IPS-NIHi7 (cell line): Measurements from ENCODE around the gene CNOT1.

Experiments
- DNase-seq: peaks from one replicate; pipeline ENCODE4 v3.0.0; 2012; ENCODE audit warnings: mixed read lengths; ENCODE audit errors: extremely low spot score

The CNOT1 gene

DNA sequence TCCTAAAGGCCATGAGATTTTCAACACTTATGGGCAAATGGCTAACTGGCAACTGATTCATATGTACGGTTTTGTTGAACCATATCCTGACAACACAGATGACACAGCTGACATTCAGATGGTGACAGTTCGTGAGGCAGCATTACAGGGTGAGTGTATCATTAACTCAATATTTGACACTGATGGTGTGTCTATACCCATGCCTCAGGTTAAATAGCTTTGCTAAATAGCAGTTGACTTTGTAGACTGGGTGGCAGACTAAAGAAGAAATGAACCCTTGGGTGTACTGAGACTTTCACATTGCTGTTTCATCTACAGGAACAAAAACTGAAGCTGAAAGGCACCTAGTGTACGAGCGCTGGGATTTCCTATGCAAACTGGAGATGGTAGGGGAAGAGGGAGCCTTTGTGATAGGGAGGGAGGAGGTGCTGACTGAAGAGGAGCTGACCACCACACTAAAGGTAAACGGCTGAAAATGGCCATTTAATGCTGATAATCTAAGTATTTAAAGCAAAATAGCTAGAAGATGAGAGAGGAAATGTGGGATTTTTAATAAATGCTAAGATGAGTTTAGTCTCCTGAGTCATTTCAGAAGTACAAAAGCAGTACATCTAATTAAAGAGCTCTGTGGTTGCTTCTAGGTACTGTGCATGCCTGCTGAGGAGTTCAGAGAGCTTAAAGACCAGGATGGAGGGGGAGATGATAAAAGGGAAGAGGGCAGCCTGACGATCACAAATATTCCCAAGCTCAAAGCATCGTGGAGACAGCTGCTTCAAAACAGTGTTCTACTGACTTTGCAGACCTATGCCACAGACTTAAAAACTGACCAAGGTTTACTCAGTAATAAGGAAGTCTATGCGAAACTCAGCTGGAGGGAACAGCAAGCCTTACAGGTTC lies 111.3 kb downstream of the CNOT1 start:
- no peak for DNase-seq

DNA sequence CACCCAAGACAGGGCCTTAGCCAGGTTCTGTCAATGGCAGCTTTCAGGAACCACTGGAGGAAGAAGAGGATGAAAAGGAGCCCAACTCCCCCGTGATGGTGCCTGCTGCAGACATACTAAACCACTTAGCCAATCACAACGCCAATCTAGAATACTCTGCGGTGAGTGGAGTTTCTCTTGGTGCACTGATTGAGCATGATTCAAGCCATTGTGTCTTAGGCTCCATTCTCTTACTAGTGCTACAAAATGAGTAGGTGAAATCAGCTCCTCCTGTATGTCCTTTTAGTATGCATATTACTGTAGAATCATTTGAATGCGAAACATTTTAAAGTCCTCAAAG lies 112.9 kb downstream of the CNOT1 start:
- no peak for DNase-seq

DNA sequence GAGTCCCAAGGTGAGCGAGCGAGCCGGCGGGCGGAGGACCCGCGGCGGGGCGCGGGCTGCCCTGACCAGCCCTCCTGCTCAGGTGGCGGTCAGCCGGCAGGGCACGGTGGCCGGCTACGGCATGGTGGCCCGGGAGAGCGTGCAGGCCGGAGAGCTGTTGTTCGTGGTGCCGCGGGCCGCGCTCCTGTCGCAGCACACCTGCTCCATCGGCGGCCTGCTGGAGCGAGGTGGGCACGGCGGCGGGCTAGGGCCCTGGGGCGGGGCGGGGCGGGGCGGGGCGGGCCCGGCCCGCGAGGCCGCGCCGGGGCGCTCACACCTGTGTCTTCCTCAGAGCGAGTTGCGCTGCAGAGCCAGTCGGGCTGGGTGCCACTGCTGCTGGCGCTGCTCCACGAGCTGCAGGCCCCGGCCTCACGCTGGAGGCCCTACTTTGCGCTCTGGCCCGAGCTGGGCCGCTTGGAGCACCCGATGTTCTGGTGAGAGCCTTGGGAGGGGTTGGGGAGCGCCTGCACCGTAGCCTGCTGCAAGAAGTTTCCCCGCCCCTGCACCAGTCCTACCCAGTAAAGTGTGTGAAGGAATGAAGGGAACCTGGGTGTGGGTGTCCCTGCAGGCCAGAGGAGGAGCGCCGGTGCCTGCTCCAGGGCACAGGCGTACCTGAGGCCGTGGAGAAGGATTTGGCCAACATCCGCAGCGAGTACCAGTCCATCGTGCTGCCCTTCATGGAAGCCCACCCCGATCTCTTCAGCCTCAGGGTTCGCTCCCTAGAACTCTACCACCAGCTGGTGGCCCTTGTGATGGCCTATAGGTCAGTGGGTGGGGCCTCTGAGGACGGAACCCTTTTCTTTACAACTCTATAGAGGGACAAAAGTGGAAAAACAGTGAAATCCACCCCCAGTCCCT lies 113.5 kb downstream of the CNOT1 start:
- DNase-seq: peak; percentile 73

DNA sequence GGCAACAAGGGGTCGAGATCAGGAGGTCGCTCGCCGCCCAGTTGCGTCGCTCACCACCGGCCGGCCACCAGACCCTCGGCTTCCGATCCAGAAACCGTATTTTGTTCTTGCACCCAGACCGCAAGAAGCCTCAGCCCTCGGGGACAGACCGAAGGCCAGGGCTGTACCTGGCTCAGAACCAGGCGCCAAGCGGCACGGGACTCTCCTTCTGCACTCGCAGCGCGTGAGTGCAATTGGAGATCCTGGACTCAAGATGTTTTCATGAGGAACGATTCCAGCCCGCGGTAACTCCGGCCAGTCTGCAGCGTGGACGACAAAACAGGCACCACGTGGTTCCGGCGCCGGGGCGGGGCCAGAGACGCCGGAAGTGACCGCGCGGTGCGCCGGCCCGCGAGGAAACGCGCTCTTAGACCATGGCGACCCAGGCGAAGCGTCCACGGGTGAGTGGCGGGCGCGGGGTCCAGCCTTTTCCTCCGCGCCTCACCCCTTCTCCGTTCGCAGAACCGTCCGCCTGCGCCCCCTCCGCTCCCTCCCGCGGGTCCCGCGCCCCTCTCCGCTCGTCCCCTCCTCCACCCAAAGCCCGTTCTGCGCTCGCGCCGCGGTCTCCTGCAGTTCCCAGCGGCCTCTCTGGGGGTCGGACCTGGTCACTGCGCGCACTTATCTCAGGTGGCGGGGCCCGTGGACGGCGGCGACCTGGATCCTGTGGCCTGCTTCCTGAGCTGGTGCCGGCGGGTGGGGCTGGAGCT lies 114.3 kb downstream of the CNOT1 start, which contains the start of gene SETD6:
TSS of gene SETD6 (plus strand) at position 393 of the 746 bp plus-strand sequence. CDS start at position 414, 21 bp downstream.
- DNase-seq: peak; percentile 83

DNA sequence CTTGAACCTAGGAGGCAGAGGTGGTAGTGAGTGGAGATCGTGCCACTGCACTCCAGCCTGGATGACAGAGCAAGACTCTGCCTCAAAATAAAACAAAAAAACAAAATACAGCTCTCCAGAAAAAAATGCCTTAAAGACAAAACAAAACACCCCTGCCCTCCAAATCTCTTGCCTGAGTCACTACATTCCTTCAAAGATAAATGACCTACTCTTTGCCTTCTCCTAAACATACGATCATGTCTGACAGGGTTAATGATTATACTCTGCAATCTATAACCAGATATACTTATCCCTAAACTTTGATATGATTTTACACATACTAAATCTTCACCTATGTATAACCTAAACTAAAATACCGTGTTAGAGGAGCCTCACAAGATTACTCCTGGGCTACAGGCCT lies 115.8 kb downstream of the CNOT1 start:
- DNase-seq: no peak

DNA sequence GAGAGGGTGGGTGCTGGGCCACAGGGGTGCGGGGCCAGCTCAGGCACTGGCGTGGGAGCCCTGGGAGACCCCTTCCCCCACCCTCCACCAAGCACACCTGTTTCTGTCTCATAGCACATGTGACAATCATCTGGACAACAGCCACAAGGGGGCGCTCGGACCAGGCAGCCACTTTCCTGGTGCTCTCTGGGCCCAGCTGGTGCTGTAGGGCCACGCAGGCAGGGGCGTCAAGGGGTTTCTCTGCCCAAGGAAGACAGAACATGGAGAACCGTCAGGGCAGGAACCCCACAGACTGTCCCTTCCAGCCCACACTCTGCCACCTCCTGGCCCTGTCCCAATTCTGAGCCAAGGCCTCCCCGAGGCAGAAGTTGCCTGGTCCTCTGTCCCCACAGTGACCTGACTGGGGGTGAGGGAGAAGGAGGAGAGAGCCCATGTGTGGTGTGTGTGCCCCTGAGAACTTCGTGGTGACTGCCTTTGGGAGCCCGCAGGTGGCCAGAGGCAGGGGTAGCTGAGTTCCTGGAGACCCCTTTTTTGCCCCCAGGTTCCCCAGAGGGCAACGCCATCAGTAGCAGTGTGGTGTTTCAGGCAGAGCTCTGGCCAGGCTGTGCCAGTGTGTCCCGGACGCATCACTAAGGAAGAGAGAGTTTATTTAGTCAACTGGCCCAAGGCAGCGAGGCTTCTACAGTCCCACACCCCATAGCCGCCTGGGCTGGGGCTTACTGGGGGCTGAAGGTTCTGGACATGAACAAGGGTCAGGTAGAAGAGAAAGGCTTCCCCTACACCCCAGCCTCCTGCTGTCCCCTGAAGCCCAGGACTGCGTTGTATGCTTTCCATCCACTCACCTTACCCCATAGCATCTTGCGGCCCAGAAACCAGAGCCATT lies 117.5 kb downstream of the CNOT1 start:
- DNase-seq: peak; percentile 70

DNA sequence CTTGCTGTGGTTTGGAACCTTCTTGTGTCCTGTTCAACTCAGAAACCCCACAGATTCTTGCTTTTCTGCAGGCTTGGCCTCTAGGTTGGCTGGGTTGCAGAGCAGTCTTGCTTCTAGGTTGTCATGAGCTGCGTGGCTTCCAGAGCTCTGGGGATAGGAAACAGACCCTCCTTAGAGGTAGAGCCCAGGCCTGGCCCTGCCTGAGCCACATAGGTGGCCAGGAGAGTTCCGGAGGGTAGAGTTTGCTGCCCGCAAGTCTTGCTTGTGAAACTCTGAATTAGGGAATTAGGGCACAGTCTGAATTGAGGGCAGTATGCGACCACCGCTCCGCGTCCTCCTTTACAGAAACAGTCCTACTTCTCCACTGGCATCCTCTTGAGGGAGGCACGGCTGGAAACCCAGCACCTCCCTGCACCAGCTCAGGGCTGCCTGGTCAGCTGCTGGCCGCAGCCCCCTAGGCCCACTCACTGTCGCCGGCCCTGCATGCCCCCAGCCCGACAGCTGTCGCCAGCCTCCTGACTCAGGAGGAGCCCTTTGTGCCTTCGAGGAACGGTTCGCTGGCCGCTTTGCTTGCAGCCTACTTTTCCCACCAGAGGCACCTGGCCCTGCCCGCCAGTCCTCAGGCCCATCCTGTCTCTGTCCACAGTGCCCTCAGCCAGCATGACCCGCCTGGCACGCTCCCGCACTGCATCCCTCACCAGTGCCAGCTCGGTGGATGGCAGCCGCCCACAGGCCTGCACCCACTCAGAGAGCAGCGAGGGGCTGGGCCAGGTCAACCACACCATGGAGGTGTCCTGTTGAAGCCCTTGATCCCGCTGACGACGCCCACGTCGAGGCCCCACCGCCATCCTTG lies 118.6 kb downstream of the CNOT1 start:
- no peak for DNase-seq

DNA sequence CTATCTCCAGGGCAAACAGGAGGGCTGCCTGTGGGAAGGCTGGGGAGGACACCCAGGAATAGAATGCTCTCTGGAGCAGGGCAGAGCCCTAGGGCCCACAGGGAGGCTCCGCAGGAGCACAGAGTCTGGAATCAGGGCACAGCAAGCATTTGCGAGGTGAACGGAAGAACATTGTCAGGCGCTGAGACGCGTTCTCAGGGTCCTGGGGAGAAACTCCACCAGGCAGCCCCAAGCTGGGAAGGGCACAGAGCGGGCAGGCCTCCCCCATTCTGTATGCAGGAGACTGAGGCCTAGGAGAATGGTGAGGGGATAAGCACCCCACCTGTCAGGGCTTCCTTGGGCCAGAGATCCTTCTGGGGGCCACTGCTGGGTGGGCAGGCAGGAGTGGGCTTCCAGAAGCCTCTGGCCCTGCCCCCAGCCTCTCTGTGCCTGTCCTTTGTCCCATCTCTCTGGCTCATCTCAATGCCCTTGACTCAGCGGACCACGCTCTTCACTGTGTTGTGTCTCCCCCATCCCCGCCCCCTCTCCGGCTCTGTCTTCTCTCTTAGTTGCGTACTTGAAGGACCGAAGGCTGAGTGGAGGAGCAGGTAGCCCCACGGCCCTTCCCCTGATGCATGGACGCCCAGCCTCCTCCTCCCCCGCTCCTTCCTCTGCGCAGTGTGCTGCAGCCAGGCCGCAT lies 119.4 kb downstream of the CNOT1 start:
- DNase-seq: no peak

DNA sequence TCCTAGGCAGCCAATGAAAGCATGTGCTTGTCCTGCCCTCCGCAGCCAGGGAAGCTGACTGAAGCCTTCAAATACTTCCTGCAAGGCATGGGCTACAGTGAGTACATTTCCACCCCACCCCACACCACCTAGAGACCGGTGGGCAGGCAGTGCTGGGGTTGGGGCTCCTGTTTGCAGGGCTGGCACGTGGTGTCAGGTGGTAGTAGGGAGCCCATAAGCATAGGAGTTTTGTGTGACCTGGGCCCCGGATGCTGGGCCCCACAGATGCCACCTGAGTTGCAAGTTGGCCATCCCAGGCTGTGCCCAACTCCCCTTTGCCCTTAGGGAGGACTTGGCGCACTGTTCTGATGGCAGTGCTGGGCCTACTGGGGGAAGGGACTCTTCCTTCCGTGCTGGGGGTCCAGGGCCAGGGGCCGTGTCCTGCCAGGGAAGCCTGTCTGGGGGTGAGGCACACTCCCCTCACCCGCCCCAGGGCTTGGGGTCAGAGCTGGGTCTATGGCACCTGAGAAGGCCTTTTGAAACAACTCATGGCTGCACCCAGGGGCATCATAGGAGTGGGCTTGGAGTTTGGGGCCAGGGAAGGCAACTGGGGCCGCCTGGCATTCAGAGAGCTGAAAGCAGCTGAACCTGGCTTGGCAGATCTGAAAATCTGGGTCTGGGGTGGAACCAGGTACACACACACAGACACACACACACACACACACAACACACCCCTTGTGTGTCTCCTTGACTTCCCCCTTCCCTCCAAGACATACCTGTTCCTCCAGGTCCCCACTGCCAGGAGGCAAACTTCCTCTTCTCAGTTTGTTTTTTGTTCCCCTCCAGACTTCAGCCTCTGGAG lies 120.2 kb downstream of the CNOT1 start:
- no peak for DNase-seq

DNA sequence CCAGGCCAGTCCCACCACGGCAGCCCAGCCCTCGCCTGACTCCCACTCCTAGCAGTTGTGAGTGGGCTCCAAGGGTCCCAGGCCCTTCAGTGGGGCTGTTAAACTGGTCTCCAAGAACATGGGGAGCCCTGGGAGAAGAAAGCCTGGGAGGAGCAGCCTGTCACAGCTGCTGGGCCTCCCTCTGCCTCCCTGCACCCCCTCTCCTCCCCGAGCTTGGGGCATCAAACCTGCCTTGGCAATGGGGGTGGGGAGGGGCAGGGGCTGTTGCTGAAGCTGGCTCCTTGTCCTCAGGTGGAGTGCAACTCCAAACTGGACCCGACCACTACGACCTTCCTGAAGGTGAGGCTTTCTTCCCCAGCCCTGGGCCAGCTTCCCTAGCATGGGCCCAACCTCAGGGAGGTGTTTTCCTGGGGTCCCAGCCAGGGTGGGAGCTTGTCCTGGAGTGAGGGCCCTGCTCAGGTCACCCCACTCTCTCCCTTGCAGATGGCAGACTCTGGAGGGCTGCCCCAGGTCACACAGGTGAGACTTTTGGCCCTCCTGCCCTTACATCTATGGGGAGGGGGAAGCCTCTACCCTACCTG lies 120.9 kb downstream of the CNOT1 start:
- no peak for DNase-seq

DNA sequence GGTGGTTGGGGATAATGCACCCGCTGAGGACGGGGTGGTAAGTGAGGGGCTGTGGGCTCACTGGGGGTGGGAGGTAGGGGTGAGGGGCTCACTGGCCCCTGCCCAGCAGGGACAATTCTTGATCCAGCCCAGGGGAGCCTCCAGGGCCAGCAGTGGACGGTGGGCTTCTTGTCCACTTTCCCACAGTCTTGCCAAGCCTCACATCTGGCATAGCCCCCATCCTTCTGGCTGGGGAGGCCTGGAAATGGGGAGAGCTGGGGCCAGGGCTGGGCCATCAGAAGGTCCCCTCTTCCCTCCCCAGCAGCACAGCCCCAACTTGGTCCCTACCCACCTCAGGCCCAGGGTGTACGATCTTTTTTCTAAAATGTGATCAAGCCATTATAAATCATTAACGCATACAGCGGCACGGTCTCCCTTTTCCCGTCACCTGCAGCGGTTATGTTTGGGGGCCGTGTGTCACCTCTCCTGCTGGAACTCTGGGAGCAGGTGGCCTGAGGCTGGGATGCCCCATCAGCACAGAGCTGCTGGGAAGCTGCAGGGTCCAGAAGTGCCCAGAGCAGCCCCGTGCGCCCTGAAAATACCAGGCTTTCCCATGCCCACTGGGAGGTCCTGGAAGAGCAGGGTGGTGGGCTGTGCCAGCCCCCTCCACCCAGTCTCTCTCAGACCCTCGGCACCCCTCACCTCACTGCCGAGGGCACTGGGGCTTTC lies 121.5 kb downstream of the CNOT1 start:
- no peak for DNase-seq

DNA sequence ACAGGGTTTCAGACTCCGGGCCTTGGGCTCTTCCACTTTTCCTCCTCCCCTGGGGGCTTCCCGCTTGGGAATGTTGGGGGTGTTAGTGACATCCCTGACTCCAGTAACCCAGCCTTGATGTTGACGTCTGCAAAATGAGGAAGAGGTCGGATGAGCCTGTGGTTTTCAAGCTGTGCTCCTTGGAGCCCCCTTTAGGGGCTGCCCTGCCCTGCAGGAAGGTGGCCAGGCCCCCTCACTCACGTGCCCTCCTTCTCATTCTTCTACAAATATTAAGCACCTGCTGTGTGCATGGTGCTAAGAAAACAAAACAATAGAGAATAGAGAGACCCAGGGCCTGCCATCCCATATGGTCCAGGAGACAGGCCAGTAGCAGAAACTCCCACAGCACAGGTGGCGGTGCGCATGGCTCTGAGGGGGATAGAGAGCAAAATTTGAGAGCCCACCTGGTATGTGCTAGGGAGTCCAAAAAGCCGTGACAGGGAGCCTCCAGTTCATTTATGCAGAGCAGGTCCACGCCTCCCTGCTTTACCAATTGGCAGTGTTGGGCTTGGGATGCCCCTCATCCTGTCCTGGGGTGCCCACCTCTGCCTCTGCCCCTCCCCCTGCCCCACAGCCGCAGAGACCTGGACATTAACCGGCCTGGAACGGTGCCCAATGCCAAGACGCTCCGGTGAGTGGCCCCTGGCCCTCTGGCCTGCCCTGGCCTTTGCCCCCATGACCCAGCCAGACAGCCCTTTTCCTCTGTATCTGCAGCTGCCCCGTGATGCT lies 122.2 kb downstream of the CNOT1 start:
- no peak for DNase-seq

DNA sequence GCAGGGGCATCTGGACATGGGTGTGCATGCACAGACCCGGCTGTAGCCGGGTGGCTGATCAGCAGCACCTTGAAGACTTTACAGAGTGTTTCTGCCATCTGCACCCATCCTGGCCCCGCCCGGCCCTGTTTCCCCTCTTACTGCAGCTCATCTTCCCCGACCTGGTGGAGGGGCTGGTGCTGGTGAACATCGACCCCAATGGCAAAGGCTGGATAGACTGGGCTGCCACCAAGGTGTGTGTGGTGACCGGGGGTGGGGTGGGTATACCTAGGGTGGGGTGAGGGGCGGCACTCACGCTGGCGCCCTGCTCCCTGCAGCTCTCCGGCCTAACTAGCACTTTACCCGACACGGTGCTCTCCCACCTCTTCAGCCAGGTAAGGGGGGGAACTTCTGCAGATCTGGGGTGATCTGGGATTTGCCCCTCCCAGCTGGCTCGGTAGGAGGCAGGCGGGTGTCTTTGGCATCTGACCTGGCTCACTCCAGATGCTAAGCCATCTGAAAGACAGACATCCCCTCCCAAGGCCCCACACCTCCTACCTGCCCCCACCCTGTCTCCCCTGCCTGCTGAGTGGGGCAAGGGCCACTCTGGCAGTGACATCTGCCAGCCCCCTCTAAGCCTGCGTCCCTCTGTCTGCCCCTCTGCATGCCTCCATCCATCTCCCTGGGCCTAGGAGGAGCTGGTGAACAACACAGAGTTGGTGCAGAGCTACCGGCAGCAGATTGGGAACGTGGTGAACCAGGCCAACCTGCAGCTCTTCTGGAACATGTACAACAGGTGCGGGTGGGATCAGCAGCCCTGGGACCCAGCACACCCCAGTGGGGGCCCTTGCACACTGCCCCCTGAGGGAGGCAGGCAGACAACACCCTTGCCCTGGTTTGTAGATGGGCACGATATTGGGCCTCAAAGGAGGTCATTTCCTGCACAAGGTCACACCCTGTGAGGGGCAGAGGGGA lies 123.1 kb downstream of the CNOT1 start:
- DNase-seq: no peak

DNA sequence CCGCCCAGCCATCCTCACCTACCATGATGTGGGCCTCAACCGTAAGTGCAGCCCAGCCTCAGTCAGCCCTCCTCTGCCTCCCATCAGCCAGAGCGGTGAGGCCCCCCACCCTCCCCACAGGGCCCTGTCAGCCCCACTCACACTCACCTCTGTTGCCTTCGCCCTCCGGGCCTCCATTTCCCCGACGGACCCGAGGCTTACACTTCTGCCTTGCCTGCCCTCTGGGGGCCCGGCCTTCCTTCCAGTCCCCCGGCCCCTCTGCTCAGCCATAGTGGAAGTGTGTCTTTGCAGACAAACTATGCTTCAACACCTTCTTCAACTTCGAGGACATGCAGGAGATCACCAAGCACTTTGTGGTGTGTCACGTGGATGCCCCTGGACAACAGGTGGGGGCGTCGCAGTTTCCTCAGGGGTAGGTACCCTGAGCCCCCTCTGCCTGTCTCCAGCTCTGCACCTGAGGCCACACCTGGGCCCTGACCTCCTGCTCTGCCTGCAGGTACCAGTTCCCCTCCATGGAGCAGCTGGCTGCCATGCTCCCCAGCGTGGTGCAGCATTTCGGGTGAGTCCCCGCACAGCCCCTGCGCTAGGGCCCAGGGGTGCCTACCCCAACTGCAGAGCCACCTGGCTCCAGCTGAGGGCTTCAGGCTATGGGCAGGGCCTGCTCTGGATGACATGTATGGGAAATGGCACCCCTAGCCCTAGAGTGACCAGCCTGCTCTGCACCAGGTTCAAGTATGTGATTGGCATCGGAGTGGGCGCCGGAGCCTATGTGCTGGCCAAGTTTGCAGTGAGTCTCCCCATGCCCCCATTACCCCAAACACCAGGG lies 125.5 kb downstream of the CNOT1 start:
- DNase-seq: no peak
